Large intestine (tissue), 3 donors: Measurements from ENCODE around the gene PLEKHG5. TPM values are rescaled to one million over a fixed set of nuclear protein-coding genes. Genes with fewer than 3 reads are reported as not detected.
"Not testable (repeated sequence)": the region's sequence is repeated elsewhere in the genome, so short reads cannot be mapped to it uniquely, and the experiment has no call there.

Experiments used
- DNase-seq, 2 donors: peaks; one replicate each; pipeline versions ENCODE4 v3.0.0 to v3.0.0-alpha.2; 2013
- H3K27ac ChIP-seq: one replicate; pipeline ENCODE4 v1.5.1; 2013; ENCODE audit warnings: low read length
- H3K27me3 ChIP-seq: 2 replicates; pipeline ENCODE4 v1.6.1; 2013; ENCODE audit warnings: low read length; ENCODE audit not compliant: control insufficient read depth, insufficient read depth
- H3K36me3 ChIP-seq: 2 replicates; pipeline ENCODE4 v1.6.1; 2013; ENCODE audit warnings: low read length; ENCODE audit not compliant: control insufficient read depth, insufficient read depth
- H3K4me1 ChIP-seq: one replicate; pipeline ENCODE4 v1.6.1; 2013; ENCODE audit warnings: low read length; ENCODE audit not compliant: control insufficient read depth, insufficient read depth
- H3K4me3 ChIP-seq: one replicate; pipeline ENCODE4 v1.5.1; 2013; ENCODE audit warnings: low read length
- H3K9me3 ChIP-seq: one replicate; pipeline ENCODE4 v1.6.1; 2013; ENCODE audit warnings: mild to moderate bottlenecking, low read depth, low read length, moderate library complexity; ENCODE audit not compliant: control insufficient read depth
- WGBS: methylation state at CpG from one replicate; pipeline ENCODE4 v1.1.5; 2013; ENCODE audit warnings: low lambda C conversion rate; ENCODE audit not compliant: insufficient coverage; 5-methylcytosine and 5-hydroxymethylcytosine counted together
- polyA plus RNA-seq: library from polyadenylated mRNA; unstranded; fragments of 120-200 nt; gene quantifications from one replicate; pipeline ENCODE4 v1.2.1, GENCODE V29; 2013

PLEKHG5 gene
- polyA plus RNA-seq, 1 donor: 17.2 TPM

GRCh38 chr1:6453895-6454855, 37.3 kb downstream of the PLEKHG5 start:
- WGBS: no CpG with 5 or more reads among the region's 85 CpGs
- DNase-seq, H3K4me3 ChIP-seq, H3K27ac ChIP-seq: not testable (repeated sequence)
- H3K9me3 ChIP-seq: peaks cover 17% of the 10 kb centered on the region
- H3K4me1 ChIP-seq: peaks cover 19% of the 10 kb centered on the region
- peaks cover 30% of the 10 kb centered on the region for H3K36me3 ChIP-seq
- H3K27me3 ChIP-seq: peaks cover 49% of the 10 kb centered on the region

GRCh38 chr1:6450943-6451373, 40.5 kb downstream of the PLEKHG5 start:
- peaks cover 22% of the 10 kb centered on the region for H3K4me1 ChIP-seq
- peak overlapping the region; percentile 98 for H3K27ac ChIP-seq
- DNase-seq: peak; percentile 96 to 99
- peaks cover 16% of the 10 kb centered on the region for H3K36me3 ChIP-seq
- peaks cover 61% of the 10 kb centered on the region for H3K27me3 ChIP-seq
- no CpG with 5 or more reads among the region's 6 CpGs for WGBS
- peak overlapping the region; percentile 63 for H3K4me3 ChIP-seq
- peaks cover 23% of the 10 kb centered on the region for H3K9me3 ChIP-seq

- peaks cover 60% of the 10 kb centered on the region for H3K27me3 ChIP-seq
- peaks cover 25% of the 10 kb centered on the region for H3K4me1 ChIP-seq
- peaks cover 21% of the 10 kb centered on the region for H3K9me3 ChIP-seq
- H3K4me3 ChIP-seq: peak overlapping the region; percentile 63
- peaks cover 13% of the 10 kb centered on the region for H3K36me3 ChIP-seq
- no CpG with 5 or more reads among the region's 10 CpGs for WGBS
- not testable (repeated sequence) for DNase-seq
- H3K27ac ChIP-seq: peak overlapping the region; percentile 98
These were observed 41.0 kb downstream of the PLEKHG5 start for GRCh38 chr1:6450486-6450885.

GRCh38 chr1:6450005-6450450, 41.4 kb downstream of the PLEKHG5 start:
- WGBS: no CpG with 5 or more reads among the region's 7 CpGs
- H3K27ac ChIP-seq: peak overlapping the region; percentile 98
- peaks cover 12% of the 10 kb centered on the region for H3K36me3 ChIP-seq
- H3K9me3 ChIP-seq: peaks cover 19% of the 10 kb centered on the region
- H3K27me3 ChIP-seq: peaks cover 59% of the 10 kb centered on the region
- H3K4me3 ChIP-seq: peak overlapping the region; percentile 63
- H3K4me1 ChIP-seq: peaks cover 28% of the 10 kb centered on the region
- DNase-seq: peak in 1 of 2 donors; percentile 72

- peaks cover 13% of the 10 kb centered on the region for H3K9me3 ChIP-seq
- peaks cover 9% of the 10 kb centered on the region for H3K36me3 ChIP-seq
- no CpG with 5 or more reads among the region's 66 CpGs for whole genome bisulfite sequencing
- H3K4me1 ChIP-seq: peaks cover 31% of the 10 kb centered on the region
- H3K4me3 ChIP-seq: peak overlapping the region; percentile 84
- H3K27ac ChIP-seq: peak overlapping the region; percentile 98
- peaks cover 53% of the 10 kb centered on the region for H3K27me3 ChIP-seq
- DNase-seq: peak in 1 of 2 donors; percentile 82
These were observed 42.5 kb downstream of the PLEKHG5 start for GRCh38 chr1:6448749-6449631.

GRCh38 chr1:6447818-6448748, 43.4 kb downstream of the PLEKHG5 start:
- WGBS: no CpG with 5 or more reads among the region's 68 CpGs
- Histone ChIP-seq H3K36me3 (peaks cover 9% of the 10 kb centered on the region), H3K9me3 (peaks cover 11% of the 10 kb centered on the region), H3K27ac (peak overlapping the region; percentile 98), H3K4me1 (peaks cover 31% of the 10 kb centered on the region), H3K27me3 (peaks cover 45% of the 10 kb centered on the region), H3K4me3 (peak overlapping the region; percentile 84)
- DNase-seq: peak; percentile 77 to 87

GRCh38 chr1:6447016-6447817, 44.2 kb downstream of the PLEKHG5 start:
- Histone ChIP-seq H3K4me1 (peaks cover 24% of the 10 kb centered on the region), H3K27ac (peak overlapping the region; percentile 98), H3K27me3 (peaks cover 42% of the 10 kb centered on the region), H3K9me3 (peaks cover 11% of the 10 kb centered on the region), H3K36me3 (peaks cover 4% of the 10 kb centered on the region), H3K4me3 (peak overlapping the region; percentile 84)
- DNase-seq: no peak
- no CpG with 5 or more reads among the region's 67 CpGs for WGBS

GRCh38 chr1:6446665-6447015, 44.8 kb downstream of the PLEKHG5 start:
- no peak for DNase-seq
- H3K27me3 ChIP-seq: peaks cover 40% of the 10 kb centered on the region
- peaks cover 8% of the 10 kb centered on the region for H3K9me3 ChIP-seq
- peaks cover 1% of the 10 kb centered on the region for H3K36me3 ChIP-seq
- H3K4me1 ChIP-seq: peaks cover 21% of the 10 kb centered on the region
- peak overlapping the region; percentile 98 for H3K27ac ChIP-seq
- H3K4me3 ChIP-seq: peak overlapping the region; percentile 84
- no CpG with 5 or more reads among the region's 4 CpGs for WGBS

GRCh38 chr1:6445929-6446328, 45.5 kb downstream of the PLEKHG5 start:
- not testable (repeated sequence) for H3K36me3 ChIP-seq, DNase-seq, H3K4me3 ChIP-seq, H3K27ac ChIP-seq, H3K9me3 ChIP-seq
- peaks cover 19% of the 10 kb centered on the region for H3K4me1 ChIP-seq
- H3K27me3 ChIP-seq: peaks cover 38% of the 10 kb centered on the region
- WGBS: no CpG with 5 or more reads among the region's 4 CpGs
